Measurements from ENCODE around the gene ZNF655.

DNA sequence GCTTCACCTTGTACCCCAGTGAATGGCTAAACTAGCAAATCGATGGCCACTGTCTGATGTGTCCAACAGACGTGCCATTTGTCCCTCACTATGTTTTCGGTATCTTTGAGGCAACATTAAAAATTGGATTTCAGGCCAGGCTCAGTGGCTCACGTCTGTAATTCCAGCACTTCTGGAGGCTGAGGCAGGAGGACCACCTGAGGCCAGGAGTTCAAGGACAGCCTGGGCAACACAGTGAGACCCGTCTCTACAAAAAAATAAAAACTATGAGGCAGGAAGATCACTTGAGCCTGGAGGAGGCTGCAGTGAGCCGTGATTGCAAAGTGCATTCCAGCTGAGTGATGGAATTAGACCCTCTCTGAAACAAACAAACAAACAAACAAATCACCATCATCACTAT lies 14.5 kb upstream of the ZNF655 start:
- TF ChIP-seq, protein P1, sequence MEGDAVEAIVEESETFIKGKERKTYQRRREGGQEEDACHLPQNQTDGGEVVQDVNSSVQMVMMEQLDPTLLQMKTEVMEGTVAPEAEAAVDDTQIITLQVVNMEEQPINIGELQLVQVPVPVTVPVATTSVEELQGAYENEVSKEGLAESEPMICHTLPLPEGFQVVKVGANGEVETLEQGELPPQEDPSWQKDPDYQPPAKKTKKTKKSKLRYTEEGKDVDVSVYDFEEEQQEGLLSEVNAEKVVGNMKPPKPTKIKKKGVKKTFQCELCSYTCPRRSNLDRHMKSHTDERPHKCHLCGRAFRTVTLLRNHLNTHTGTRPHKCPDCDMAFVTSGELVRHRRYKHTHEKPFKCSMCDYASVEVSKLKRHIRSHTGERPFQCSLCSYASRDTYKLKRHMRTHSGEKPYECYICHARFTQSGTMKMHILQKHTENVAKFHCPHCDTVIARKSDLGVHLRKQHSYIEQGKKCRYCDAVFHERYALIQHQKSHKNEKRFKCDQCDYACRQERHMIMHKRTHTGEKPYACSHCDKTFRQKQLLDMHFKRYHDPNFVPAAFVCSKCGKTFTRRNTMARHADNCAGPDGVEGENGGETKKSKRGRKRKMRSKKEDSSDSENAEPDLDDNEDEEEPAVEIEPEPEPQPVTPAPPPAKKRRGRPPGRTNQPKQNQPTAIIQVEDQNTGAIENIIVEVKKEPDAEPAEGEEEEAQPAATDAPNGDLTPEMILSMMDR (IDR thresholded peaks at IDR 0.05; ENCODE audit: borderline replicate concordance, extremely low read depth, low read length, poor library complexity, severe bottlenecking), result no peak
- TF ChIP-seq EZH2 (IDR thresholded peaks at IDR 0.05; ENCODE audit: borderline replicate concordance, low read depth, low read length, severe bottlenecking), result no peak

All from DND-41 (cell line).